MM.1S (cell line): ENCODE results near the gene NDFIP2.

Source experiments
- EZH2 ChIP-seq: fragments of 300-600 bp; sonication (generic); optimal IDR thresholded peaks from 2 replicates; pipeline ENCODE3; 2017; ENCODE audit warnings: low read depth, mild to moderate bottlenecking, antibody characterized with exemption, low read length, mixed read lengths
- EZH2phosphoT487 ChIP-seq: fragments of 300-600 bp; sonication (generic); IDR thresholded peaks from 2 replicates; pipeline ENCODE4 v1.6.1; 2018; ENCODE audit warnings: antibody characterized with exemption, low read length
- TF ChIP-seq, protein P1 (sequence below): fragments of 300-600 bp; sonication (generic); IDR thresholded peaks from 2 replicates; pipeline ENCODE4 v1.5.1; 2016; ENCODE audit warnings: antibody characterized with exemption, low read length, mixed read lengths

DNA sequence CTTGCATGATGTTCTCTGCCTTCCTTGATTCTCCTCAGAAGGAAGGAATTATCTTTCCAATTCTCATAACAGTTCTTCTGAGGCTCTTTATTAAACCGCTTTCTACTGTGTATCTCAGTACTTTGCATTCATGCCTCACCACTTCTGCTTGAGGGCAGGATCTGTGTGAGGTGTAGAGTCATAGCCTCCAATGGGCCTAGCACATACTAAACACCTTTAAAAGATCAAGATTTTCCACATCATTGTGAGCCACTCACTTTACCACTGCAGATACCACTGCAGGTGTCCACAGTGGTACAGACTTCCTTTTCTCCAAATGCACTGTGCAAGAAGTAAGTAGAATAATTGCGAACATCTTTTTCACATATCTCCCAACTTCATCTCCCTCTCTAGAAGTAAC is 76.7 kb downstream of the NDFIP2 start:
- TF ChIP-seq, protein P1, sequence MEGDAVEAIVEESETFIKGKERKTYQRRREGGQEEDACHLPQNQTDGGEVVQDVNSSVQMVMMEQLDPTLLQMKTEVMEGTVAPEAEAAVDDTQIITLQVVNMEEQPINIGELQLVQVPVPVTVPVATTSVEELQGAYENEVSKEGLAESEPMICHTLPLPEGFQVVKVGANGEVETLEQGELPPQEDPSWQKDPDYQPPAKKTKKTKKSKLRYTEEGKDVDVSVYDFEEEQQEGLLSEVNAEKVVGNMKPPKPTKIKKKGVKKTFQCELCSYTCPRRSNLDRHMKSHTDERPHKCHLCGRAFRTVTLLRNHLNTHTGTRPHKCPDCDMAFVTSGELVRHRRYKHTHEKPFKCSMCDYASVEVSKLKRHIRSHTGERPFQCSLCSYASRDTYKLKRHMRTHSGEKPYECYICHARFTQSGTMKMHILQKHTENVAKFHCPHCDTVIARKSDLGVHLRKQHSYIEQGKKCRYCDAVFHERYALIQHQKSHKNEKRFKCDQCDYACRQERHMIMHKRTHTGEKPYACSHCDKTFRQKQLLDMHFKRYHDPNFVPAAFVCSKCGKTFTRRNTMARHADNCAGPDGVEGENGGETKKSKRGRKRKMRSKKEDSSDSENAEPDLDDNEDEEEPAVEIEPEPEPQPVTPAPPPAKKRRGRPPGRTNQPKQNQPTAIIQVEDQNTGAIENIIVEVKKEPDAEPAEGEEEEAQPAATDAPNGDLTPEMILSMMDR = no peak
- TF ChIP-seq EZH2 = no peak
- TF ChIP-seq EZH2phosphoT487 = no peak
